ENCODE measurements around the gene C3orf20.

Gene C3orf20

GRCh38 chr3:14762701-14763100 lies 87.8 kb downstream of the C3orf20 start:
- H3K4me3 ChIP-seq (ENCODE audit: low read depth, low read length), result no peak overlapping the region
- DNase-seq (ENCODE audit: low read depth, low spot score), result no peak
- TF ChIP-seq, protein P1, sequence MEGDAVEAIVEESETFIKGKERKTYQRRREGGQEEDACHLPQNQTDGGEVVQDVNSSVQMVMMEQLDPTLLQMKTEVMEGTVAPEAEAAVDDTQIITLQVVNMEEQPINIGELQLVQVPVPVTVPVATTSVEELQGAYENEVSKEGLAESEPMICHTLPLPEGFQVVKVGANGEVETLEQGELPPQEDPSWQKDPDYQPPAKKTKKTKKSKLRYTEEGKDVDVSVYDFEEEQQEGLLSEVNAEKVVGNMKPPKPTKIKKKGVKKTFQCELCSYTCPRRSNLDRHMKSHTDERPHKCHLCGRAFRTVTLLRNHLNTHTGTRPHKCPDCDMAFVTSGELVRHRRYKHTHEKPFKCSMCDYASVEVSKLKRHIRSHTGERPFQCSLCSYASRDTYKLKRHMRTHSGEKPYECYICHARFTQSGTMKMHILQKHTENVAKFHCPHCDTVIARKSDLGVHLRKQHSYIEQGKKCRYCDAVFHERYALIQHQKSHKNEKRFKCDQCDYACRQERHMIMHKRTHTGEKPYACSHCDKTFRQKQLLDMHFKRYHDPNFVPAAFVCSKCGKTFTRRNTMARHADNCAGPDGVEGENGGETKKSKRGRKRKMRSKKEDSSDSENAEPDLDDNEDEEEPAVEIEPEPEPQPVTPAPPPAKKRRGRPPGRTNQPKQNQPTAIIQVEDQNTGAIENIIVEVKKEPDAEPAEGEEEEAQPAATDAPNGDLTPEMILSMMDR (IDR thresholded peaks at IDR 0.05; ENCODE audit: low read depth, low read length), result no peak
- in situ Hi-C loops (cut with HindIII; ENCODE audit: low sequenced_read_pairs), result no loop called here

GRCh38 chr3:14764331-14765059 lies 89.6 kb downstream of the C3orf20 start:
- no peak overlapping the region for H3K4me3 ChIP-seq (ENCODE audit: low read depth, low read length)
- in situ Hi-C loops (cut with HindIII; ENCODE audit: low sequenced_read_pairs), result no loop called here
- no peak for DNase-seq (ENCODE audit: low read depth, low spot score)
- TF ChIP-seq, protein P1 (IDR thresholded peaks at IDR 0.05; ENCODE audit: low read depth, low read length), result no peak

- DNase-seq (ENCODE audit: low read depth, low spot score), result no peak
- TF ChIP-seq, protein P1 (IDR thresholded peaks at IDR 0.05; ENCODE audit: low read depth, low read length), result no peak
- in situ Hi-C loops (cut with HindIII; ENCODE audit: low sequenced_read_pairs), result no loop called here
- no peak overlapping the region for H3K4me3 ChIP-seq (ENCODE audit: low read depth, low read length)
Observed at GRCh38 chr3:14765060-14765400, 90.1 kb downstream of the C3orf20 start.

GRCh38 chr3:14765576-14766427 lies 90.9 kb downstream of the C3orf20 start:
- TF ChIP-seq, protein P1 (IDR thresholded peaks at IDR 0.05; ENCODE audit: low read depth, low read length), result no peak
- in situ Hi-C loops (cut with HindIII; ENCODE audit: low sequenced_read_pairs), result no loop called here
- H3K4me3 ChIP-seq (ENCODE audit: low read depth, low read length), result no peak overlapping the region

DNA sequence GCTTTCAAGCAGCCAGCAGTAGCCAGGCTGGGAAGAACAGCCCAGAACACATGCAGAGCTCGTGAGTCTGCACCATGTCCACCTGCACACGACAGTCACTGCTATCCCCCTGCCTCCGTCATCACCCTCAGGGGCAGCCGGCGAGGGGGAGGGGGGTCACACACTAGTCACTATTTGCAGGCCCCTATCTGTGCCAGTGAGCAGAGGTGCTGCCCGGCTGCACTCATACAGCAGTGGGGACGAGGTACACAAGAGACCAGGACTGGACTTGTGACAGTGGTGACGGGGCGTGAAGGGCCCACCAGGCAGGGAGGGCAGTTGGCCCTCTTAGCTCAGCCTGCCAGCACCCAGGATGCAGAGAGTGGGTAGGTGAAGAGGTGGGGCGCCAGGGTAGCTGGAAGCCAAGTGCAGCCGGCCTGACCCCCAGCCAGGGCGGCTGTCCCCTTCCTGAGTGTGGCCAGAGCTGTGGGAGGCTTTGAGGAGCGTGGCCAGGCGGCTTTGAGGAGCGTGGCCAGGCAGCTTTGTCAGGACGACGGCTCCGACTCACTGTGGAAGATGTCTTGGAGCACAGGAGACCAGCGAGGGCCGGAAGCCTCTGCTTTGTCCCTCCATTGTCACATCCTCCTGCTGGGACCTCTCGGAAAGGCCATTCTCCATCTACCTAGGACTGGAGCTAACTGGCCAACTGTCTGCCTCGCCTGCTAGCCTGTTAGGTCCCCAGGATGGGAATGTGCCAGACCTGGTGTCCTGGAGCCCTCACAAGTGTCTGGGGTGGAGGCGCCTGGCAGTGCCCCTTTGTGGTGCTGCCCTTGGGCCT lies 91.7 kb downstream of the C3orf20 start:
- DNase-seq (ENCODE audit: low read depth, low spot score), result no peak
- TF ChIP-seq, protein P1 (IDR thresholded peaks at IDR 0.05; ENCODE audit: low read depth, low read length), result no peak
- in situ Hi-C loops (cut with HindIII; ENCODE audit: low sequenced_read_pairs), result no loop called here
- no peak overlapping the region for H3K4me3 ChIP-seq (ENCODE audit: low read depth, low read length)

More at GRCh38 chr3:14765576-14766427, 90.9 kb downstream of the C3orf20 start:
- no peak for DNase-seq (ENCODE audit: low read depth, low spot score)

Data from astrocyte of the spinal cord (primary cell).